CD14-positive monocyte (primary cell): ENCODE results near the gene URB1. TPM values are rescaled to one million over a fixed set of nuclear protein-coding genes. Genes with fewer than 3 reads are reported as not detected.
A peak's percentile ranks its signal among the peaks of the same experiment; 100 is the strongest.

Source experiments
- DNase-seq, 3 donors: peaks; one replicate each; pipeline ENCODE4 v3.0.0-alpha.2; 2011 to 2022
- H2AFZ ChIP-seq: 2 replicates; pipeline ENCODE4 v1.6.0; 2012; ENCODE audit warnings: mild to moderate bottlenecking, low read depth, low read length, inconsistent platforms; ENCODE audit not compliant: insufficient read depth, poor library complexity, severe bottlenecking
- H3K27ac ChIP-seq, 2 donors: 1 replicate in 1 of 2; 2 replicates in 1 of 2; pipeline ENCODE4 v1.5.1; 2012 to 2013; ENCODE audit warnings: low read length in 2 of 2, control low read depth in 1 of 2, inconsistent platforms in 1 of 2, low read depth in 1 of 2, mild to moderate bottlenecking in 1 of 2
- H3K27me3 ChIP-seq, 2 donors: one replicate each; pipeline versions ENCODE4 v1.6.0 to v1.6.1; 2011 to 2013; ENCODE audit warnings: low read length in 2 of 2; ENCODE audit not compliant: control insufficient read depth in 2 of 2, insufficient read depth in 2 of 2
- H3K36me3 ChIP-seq, 2 donors: replicated peaks in 1 of 2; 1 replicate in 1 of 2; 2 replicates in 1 of 2; pipeline versions ENCODE4 v1.5.1 to v1.6.1; 2012 to 2013; ENCODE audit warnings: low read length in 2 of 2, control low read depth in 1 of 2, inconsistent platforms in 1 of 2, mild to moderate bottlenecking in 1 of 2; ENCODE audit not compliant: insufficient read depth in 2 of 2, control insufficient read depth in 1 of 2
- H3K4me1 ChIP-seq, 2 donors: 1 replicate in 1 of 2; 2 replicates in 1 of 2; pipeline versions ENCODE4 v1.5.1 to v1.6.1; 2012 to 2013; ENCODE audit warnings: low read length in 2 of 2, control low read depth in 1 of 2, inconsistent platforms in 1 of 2, mild to moderate bottlenecking in 1 of 2, moderate library complexity in 1 of 2; ENCODE audit not compliant: insufficient read depth in 2 of 2, control insufficient read depth in 1 of 2
- H3K4me2 ChIP-seq: replicated peaks from 2 replicates; pipeline ENCODE3; 2012; ENCODE audit warnings: low read length, moderate library complexity, mild to moderate bottlenecking; ENCODE audit not compliant: poor library complexity, severe bottlenecking; ENCODE audit errors: extremely low read depth
- H3K4me3 ChIP-seq, 3 experiments: fragments of 200-600 bp in 1 of 3; sonication (generic) in 1 of 3; replicated peaks in 1 of 3; 1 replicate in 2 of 3; 2 replicates in 1 of 3; pipeline ENCODE4 v1.5.1; 2011 to 2013; ENCODE audit warnings: low read length in 3 of 3, mild to moderate bottlenecking in 3 of 3, control low read depth in 2 of 3, low read depth in 2 of 3, inconsistent platforms in 1 of 3, moderate library complexity in 1 of 3
- H3K79me2 ChIP-seq: 2 replicates; pipeline ENCODE4 v1.6.0; 2012; ENCODE audit warnings: mild to moderate bottlenecking, control low read depth, inconsistent platforms, low read length, moderate library complexity; ENCODE audit not compliant: insufficient read depth
- H3K9ac ChIP-seq: 2 replicates; pipeline ENCODE4 v1.6.0; 2017; ENCODE audit warnings: low read length, mild to moderate bottlenecking; ENCODE audit not compliant: insufficient read depth, poor library complexity, severe bottlenecking
- H3K9me3 ChIP-seq, 2 donors: replicated peaks in 1 of 2; 1 replicate in 1 of 2; 2 replicates in 1 of 2; pipeline versions ENCODE4 v1.5.1 to v1.6.1; 2012 to 2013; ENCODE audit warnings: low read length in 2 of 2, control low read depth in 1 of 2; ENCODE audit not compliant: control insufficient read depth in 1 of 2, insufficient read depth in 1 of 2
- H4K20me1 ChIP-seq: 2 replicates; pipeline ENCODE4 v1.6.0; 2012; ENCODE audit warnings: mild to moderate bottlenecking, low read length, control low read depth, moderate library complexity; ENCODE audit not compliant: insufficient read depth
- H3K27ac Mint-ChIP-seq, 7 donors: one replicate each; pipeline ENCODE4 v1.8.0; 2020; ENCODE audit warnings: mild to moderate bottlenecking in 7 of 7, mixed read lengths in 7 of 7, moderate library complexity in 6 of 7, inconsistent platforms in 2 of 7
- H3K27me3 Mint-ChIP-seq, 3 donors: one replicate each; pipeline ENCODE4 v1.8.0; 2021 to 2022; ENCODE audit warnings: low read depth in 3 of 3, mild to moderate bottlenecking in 3 of 3, mixed read lengths in 3 of 3, moderate library complexity in 3 of 3, inconsistent platforms in 1 of 3
- H3K36me3 Mint-ChIP-seq, 2 donors: one replicate each; pipeline ENCODE4 v1.8.0; 2020; ENCODE audit warnings: mixed read lengths in 2 of 2, inconsistent platforms in 1 of 2, mild to moderate bottlenecking in 1 of 2
- H3K4me1 Mint-ChIP-seq: one replicate; pipeline ENCODE4 v1.8.0; 2020; ENCODE audit warnings: mild to moderate bottlenecking, mixed read lengths
- H3K4me3 Mint-ChIP-seq, 2 donors: one replicate each; pipeline ENCODE4 v1.8.0; 2020; ENCODE audit warnings: mild to moderate bottlenecking in 2 of 2, mixed read lengths in 2 of 2, moderate library complexity in 1 of 2
- H3K9me3 Mint-ChIP-seq, 7 donors: one replicate each; pipeline ENCODE4 v1.8.0; 2020 to 2022; ENCODE audit warnings: mixed read lengths in 7 of 7, mild to moderate bottlenecking in 6 of 7, moderate library complexity in 6 of 7, inconsistent platforms in 2 of 7
- CTCF ChIP-seq: fragments of 200-600 bp; IDR thresholded peaks from one replicate; pipeline ENCODE4 v1.8.0; 2022; ENCODE audit warnings: antibody characterized with exemption, mild to moderate bottlenecking
- WGBS: methylation state at CpG from one replicate; pipeline ENCODE4 v1.1.5; 2013; ENCODE audit warnings: missing lambda C conversion rate; ENCODE audit not compliant: insufficient coverage; 5-methylcytosine and 5-hydroxymethylcytosine counted together
- intact Hi-C, 2 donors: fragments of 100-400 bp; cut with micrococcal nuclease; formaldehyde crosslinking; loops; one replicate each; pipeline versions ENCODE4 v1.15.0 to v1.15.1; 2023
- polyA plus RNA-seq, 3 donors: library from polyadenylated mRNA; depleted of rRNA in 1 of 3; unstranded in 2 of 3; stranded (reverse) in 1 of 3; fragments of 300-500 nt in 2 of 3; fragments of >200 nt in 1 of 3; fragmentation: Illumina TruSeq in 2 of 3; gene quantifications; 1 replicate in 2 of 3; 2 replicates in 1 of 3; pipeline ENCODE4 v1.2.3, GENCODE V29; 2012 to 2021

The URB1 gene
- polyA plus RNA-seq, 3 donors, result 0.25 to 2.4 (median 0.47) TPM

GRCh38 chr21:32351428-32351827 is 41.4 kb downstream of the URB1 start:
- H3K4me3 Mint-ChIP-seq, result no peak overlapping the region
- peaks cover 0 to 2% (median 0%) of the 10 kb centered on the region in 3 donors for H3K27me3 Mint-ChIP-seq
- no peak for DNase-seq
- H3K36me3 Mint-ChIP-seq, result peaks cover 91 to 99% of the 10 kb centered on the region in 2 donors
- Histone ChIP-seq H3K4me2 (no peak overlapping the region), H3K27me3 (no peaks in the 10 kb centered on the region), H3K9ac (no peak overlapping the region), H3K9me3 (peaks cover 2 to 16% of the 10 kb centered on the region in 2 donors), H3K36me3 (peaks cover 97 to 100% of the 10 kb centered on the region in 2 donors), H3K79me2 (no peaks in the 10 kb centered on the region), H3K4me1 (no peaks in the 10 kb centered on the region), H4K20me1 (no peaks in the 10 kb centered on the region), H2AFZ (no peak overlapping the region), H3K27ac (no peak overlapping the region), H3K4me3 (no peak overlapping the region)
- 95% methylated on average over 4 of the region's 6 CpGs for WGBS
- TF ChIP-seq CTCF, result no peak
- peaks cover 2 to 10% (median 7%) of the 10 kb centered on the region in 7 donors for H3K9me3 Mint-ChIP-seq
- no peak overlapping the region for H3K27ac Mint-ChIP-seq
- no peaks in the 10 kb centered on the region for H3K4me1 Mint-ChIP-seq
- intact Hi-C loops, result loop anchor here in 1 of 2 donors (10.0 kb wide), 1 partner anchor 53 kb away; no protein-coding TSS in a partner anchor

- no peak for TF ChIP-seq CTCF
- H3K4me2 ChIP-seq, result no peak overlapping the region
- no peak overlapping the region for H3K4me3 ChIP-seq
- WGBS, result 100% methylated on average over 4 of the region's 13 CpGs
- no peak overlapping the region for H3K4me3 Mint-ChIP-seq
- peaks cover 91 to 99% of the 10 kb centered on the region in 2 donors for H3K36me3 Mint-ChIP-seq
- no peak overlapping the region for H3K9ac ChIP-seq
- H3K79me2 ChIP-seq, result no peaks in the 10 kb centered on the region
- no peak overlapping the region for H3K27ac ChIP-seq
- H3K9me3 ChIP-seq, result peaks cover 6 to 18% of the 10 kb centered on the region in 2 donors
- no peaks in the 10 kb centered on the region for H3K4me1 ChIP-seq
- intact Hi-C loops, result loop anchor here in 1 of 2 donors (10.0 kb wide), 1 partner anchor 54 kb away; no protein-coding TSS in a partner anchor
- no peak for DNase-seq
- no peaks in the 10 kb centered on the region for H3K27me3 ChIP-seq
- peak overlapping the region in 1 of 7 donors; percentile 85 for H3K27ac Mint-ChIP-seq
- H3K9me3 Mint-ChIP-seq, result peaks cover 2 to 11% (median 7%) of the 10 kb centered on the region in 7 donors
- H4K20me1 ChIP-seq, result no peaks in the 10 kb centered on the region
- no peak overlapping the region for H2AFZ ChIP-seq
- no peaks in the 10 kb centered on the region for H3K4me1 Mint-ChIP-seq
- peaks cover 97 to 100% of the 10 kb centered on the region in 2 donors for H3K36me3 ChIP-seq
- peaks cover 0 to 2% (median 0%) of the 10 kb centered on the region in 3 donors for H3K27me3 Mint-ChIP-seq
These were observed 41.8 kb downstream of the URB1 start for GRCh38 chr21:32350981-32351380.
